ENCODE results near the gene SCCPDH.
A peak's percentile ranks its signal among the peaks of the same experiment; 100 is the strongest.
"Not testable (repeated sequence)": the region's sequence is repeated elsewhere in the genome, so short reads cannot be mapped to it uniquely, and the experiment has no call there.

SCCPDH gene

DNA sequence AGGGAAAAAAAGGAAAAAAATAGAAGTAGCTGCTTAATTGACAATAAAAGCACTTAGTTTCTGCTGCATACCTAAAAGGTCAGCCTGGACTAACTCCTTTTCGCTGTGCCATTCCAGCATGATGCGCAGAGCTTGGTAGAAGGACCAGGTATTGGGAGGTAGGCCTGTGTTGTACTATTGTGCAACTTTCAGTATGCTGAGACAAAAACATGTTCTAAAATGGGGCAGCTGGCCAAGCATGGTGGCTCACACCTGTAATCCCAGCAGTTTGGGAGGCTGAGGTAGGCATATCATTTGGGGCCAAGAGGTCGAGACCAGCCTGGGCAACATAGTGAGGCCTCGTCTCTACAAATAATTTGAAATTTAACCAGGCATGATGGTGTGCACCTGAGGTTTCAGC is 15.0 kb upstream of the SCCPDH start:
- DNase-seq (ENCODE audit: low spot score), result no peak
- TF ChIP-seq, protein P1, sequence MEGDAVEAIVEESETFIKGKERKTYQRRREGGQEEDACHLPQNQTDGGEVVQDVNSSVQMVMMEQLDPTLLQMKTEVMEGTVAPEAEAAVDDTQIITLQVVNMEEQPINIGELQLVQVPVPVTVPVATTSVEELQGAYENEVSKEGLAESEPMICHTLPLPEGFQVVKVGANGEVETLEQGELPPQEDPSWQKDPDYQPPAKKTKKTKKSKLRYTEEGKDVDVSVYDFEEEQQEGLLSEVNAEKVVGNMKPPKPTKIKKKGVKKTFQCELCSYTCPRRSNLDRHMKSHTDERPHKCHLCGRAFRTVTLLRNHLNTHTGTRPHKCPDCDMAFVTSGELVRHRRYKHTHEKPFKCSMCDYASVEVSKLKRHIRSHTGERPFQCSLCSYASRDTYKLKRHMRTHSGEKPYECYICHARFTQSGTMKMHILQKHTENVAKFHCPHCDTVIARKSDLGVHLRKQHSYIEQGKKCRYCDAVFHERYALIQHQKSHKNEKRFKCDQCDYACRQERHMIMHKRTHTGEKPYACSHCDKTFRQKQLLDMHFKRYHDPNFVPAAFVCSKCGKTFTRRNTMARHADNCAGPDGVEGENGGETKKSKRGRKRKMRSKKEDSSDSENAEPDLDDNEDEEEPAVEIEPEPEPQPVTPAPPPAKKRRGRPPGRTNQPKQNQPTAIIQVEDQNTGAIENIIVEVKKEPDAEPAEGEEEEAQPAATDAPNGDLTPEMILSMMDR (IDR thresholded peaks at IDR 0.05; ENCODE audit: extremely low read depth, missing control alignments), result no peak

DNA sequence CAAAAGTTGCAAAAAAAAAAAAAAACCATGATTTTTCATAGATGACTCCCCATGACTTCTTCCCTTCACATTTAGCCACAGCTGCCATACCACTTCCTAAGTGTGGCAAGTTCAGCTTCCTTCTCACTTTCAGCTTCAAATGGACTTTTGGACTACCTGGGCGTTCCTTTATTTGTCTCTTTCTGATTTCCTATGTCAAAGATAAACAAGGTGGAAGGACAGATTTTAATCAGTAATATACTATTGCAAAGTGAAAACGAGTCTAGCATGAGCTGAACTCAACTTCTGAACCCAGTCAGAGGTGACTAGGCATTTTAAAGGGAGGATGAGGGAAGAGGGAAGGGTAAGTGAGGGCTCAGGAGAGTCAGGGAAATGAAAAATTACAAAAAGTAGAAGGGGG is 14.4 kb upstream of the SCCPDH start:
- TF ChIP-seq, protein P1 (IDR thresholded peaks at IDR 0.05; ENCODE audit: extremely low read depth, missing control alignments), result no peak
- no peak for DNase-seq (ENCODE audit: low spot score)

DNA sequence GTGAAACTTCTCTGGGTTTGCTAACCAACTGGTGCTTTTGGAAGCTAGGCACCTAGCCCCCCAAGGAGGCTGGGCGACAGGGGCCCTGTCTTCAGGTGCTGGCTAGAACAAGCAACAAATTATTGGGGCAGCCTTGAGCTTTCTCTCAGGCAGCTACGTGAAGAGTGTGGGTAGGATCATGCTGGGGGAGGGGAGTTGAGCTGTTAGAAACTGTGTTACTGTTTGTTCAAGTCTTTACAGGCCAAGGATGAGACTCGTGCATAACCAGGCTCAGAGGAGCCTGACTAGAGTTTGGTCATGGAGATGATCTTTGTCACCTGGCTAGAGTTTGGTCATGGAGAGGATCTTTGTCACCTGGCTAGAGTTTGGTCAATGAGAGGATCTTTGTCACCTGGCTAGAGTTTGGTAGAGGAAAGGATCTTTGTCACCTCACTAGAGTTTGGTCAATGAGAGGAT is 12.6 kb upstream of the SCCPDH start:
- no peak for DNase-seq (ENCODE audit: low spot score)
- TF ChIP-seq, protein P1 (IDR thresholded peaks at IDR 0.05; ENCODE audit: extremely low read depth, missing control alignments), result no peak

DNA sequence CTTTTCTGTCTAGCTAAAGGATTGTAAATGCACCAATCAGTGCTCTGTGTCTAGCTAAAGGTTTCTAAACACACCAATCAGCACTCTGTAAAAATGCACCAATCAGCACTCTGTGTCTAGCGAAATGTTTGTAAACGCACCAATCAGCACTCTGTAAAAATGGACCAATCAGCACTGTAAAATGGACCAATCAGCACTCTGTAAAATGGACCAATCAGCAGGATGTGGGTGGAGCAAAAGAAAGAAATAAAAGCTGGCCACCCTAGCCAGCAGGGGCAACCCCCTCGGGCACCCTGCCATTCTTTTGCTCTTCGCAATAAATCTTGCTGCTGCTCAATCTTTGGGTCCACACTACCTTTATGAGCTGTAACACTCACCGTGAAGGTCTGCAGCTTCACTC is 11.8 kb upstream of the SCCPDH start:
- not testable (repeated sequence) for DNase-seq (ENCODE audit: low spot score)

DNA sequence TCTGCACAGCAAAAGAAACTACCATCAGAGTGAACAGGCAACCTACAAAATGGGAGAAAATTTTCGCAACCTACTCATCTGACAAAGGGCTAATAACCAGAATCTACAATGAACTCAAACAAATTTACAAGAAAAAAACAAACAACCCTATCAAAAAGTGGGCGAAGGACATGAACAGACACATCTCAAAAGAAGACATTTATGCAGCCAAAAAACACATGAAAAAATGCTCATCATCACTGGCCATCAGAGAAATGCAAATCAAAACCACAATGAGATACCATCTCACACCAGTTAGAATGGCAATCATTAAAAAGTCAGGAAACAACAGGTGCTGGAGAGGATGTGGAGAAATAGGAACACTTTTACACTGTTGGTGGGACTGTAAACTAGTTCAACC is 4.8 kb upstream of the SCCPDH start:
- DNase-seq (ENCODE audit: low spot score), result not testable (repeated sequence)

DNA sequence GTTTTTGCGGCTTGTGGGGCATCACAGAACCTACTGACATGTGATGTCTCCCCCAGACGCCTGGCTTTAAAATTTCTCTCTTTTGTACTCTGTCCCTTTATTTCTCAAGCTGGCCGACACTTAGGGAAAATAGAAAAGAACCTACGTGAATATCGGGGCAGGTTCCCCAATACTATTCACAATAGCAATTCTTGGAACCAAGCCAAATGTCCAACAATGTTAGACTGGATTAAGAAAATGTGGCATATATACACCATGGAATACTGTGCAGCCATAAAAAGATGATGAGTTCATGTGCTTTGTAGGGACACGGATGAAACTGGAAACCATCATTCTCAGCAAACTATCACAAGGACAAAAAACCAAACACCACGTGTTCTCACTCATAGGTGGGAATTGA is 3.4 kb upstream of the SCCPDH start:
- not testable (repeated sequence) for DNase-seq (ENCODE audit: low spot score)

DNA sequence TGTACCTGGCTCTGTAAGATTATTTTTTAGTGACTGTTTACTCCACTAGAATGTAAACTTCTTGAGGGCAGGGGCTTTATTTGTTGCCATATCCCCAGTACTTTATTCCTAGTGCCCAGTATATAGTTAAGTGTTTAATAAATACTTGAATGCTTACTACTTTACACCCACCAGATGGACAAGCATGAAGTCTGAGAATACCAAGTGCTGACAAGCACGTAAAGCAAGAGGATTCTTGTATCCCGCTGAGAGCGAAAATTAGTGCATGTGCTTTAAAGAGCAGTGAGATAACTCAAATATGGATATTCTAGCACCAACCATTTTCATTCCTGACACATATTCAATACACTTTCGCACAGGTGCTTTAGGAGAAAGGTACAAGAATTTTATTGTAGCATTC is 1.5 kb upstream of the SCCPDH start:
- TF ChIP-seq, protein P1 (IDR thresholded peaks at IDR 0.05; ENCODE audit: extremely low read depth, missing control alignments), result no peak
- DNase-seq (ENCODE audit: low spot score), result no peak

DNA sequence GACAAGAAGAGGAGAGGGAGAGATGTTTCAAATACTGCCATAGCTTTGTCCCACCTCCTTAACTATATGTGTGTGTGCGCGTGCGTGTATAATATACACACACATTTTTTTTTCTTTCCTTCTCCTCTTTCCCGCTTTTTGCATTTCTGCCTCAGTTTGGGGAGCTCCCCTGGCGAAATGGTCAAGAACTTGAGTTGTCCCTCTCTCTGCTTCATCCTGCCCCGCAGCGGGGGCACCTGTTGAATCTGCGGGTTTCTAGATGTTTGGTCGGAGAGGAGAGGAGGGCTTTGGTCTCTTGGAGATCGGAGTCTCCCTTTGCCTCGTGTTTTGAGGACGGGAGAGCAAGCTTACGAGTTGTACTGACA is 504 bp downstream of the SCCPDH start:
- TF ChIP-seq, protein P1 (IDR thresholded peaks at IDR 0.05; ENCODE audit: extremely low read depth, missing control alignments), result no peak
- peak; percentile 59 for DNase-seq (ENCODE audit: low spot score)

DNA sequence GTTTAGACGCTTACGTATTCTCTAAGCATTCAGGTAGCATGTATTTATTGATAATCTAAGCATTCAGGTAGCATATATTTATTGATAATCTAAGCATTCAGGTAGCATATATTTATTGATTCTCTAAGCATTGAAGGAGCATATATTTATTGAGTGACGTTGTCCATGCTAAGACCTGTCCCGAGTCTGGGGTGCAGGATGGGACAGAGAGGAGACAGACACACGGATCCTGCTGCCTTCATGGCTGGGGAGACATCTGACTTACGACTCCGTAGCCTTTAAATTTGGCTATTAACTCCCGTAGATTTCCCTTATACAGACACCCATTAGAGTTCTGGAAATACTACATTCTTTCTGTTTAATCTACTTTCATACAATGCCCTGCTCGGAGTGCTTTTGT is 982 bp downstream of the SCCPDH start:
- peak; percentile 20 for DNase-seq (ENCODE audit: low spot score)
- TF ChIP-seq, protein P1 (IDR thresholded peaks at IDR 0.05; ENCODE audit: extremely low read depth, missing control alignments), result no peak

Data from GM20000 (cell line).